ENCODE data around the gene CPA1.

GRCh38 chr7:130385600-130386066, 5.3 kb downstream of the CPA1 start:
- TF ChIP-seq TCF7L2 (IDR thresholded peaks at IDR 0.05; ENCODE audit: low read depth, low read length) (no peak), BRF1 (IDR thresholded peaks at IDR 0.05; ENCODE audit: borderline replicate concordance, extremely low read depth, insufficient read length) (no peak), SRF (CRISPR knock-in tag; IDR thresholded peaks at IDR 0.05) (no peak), CHD1 (IDR thresholded peaks at IDR 0.05; ENCODE audit: low read length) (no peak), CEBPB (tag; IDR thresholded peaks at IDR 0.05) (no peak), ZNF707 (CRISPR knock-in tag; conservative IDR thresholded peaks at IDR 0.05) (no peak), CTCF (IDR thresholded peaks at IDR 0.05 in 2 of 3, conservative IDR thresholded peaks at IDR 0.05 in 1 of 3; ENCODE audit: insufficient read depth in 2 of 3, low read depth in 1 of 3, low read length in 3 of 3) (no peak), SMARCA4 (IDR thresholded peaks at IDR 0.05) (no peak), THRA (IDR thresholded peaks at IDR 0.05) (no peak)

Measured in K562 (cell line).